GM04504 (cell line): ENCODE data around the gene SKIC2.
"Not testable (repeated sequence)": the region's sequence is repeated elsewhere in the genome, so short reads cannot be mapped to it uniquely, and the experiment has no call there.

Experiments
- DNase-seq: peaks from one replicate; pipeline ENCODE4 v3.0.0-alpha.2; 2012; ENCODE audit warnings: low read depth

Gene SKIC2

DNA sequence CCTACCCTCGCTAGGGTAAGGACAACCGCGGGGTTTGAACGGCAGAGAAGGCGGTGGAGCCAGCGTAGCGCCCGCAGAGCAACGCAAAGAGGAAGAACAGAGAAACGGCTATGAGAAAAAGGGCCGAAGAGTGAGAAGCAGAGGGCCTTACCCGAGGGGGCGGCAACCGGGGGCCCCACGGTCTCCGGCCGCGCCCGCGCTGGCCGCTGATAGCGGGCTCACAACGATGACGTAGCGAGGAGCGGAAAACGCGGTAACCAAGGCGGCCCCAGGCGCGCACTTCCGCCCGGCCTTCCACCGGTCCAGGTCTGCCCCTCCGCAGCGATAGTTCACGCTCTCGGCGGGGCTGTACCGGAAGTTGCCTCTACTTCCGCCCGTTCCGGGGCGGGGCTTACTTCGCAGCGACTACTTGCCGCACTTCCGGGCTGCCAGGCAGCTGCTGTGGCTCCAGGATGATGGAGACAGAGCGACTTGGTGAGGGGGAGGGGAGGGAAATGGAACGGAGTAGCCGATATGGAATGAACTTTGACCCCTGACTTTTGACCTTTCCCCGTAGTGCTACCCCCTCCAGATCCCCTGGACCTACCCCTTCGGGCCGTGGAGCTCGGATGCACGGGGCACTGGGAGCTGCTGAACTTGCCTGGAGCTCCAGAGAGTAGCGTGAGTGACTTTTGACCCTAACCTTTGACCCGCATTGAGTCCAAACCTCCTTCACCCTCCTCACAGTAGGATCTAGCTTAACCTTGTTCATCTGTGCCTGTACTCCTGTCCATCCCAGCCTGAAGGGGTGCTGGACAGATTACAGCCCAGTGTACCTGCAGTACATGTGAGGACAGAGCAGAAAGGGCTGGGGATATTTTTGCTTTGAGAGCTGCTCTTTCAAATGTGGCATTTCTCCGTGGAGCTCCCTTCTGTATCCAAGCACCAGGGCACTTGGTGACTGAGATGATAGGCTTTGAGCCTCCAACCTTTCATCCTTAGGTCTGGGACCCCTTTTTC, at the start of gene SKIC2, which contains the start of gene NELFE:
SKIC2 (plus strand) TSS at position 435 of the 999 bp plus-strand sequence; CDS start at position 453, 18 bp downstream.
NELFE (minus strand) TSS at position 231 of the 999 bp plus-strand sequence. CDS start 525 bp downstream, outside the sequence.
- DNase-seq: peak; percentile 95

DNA sequence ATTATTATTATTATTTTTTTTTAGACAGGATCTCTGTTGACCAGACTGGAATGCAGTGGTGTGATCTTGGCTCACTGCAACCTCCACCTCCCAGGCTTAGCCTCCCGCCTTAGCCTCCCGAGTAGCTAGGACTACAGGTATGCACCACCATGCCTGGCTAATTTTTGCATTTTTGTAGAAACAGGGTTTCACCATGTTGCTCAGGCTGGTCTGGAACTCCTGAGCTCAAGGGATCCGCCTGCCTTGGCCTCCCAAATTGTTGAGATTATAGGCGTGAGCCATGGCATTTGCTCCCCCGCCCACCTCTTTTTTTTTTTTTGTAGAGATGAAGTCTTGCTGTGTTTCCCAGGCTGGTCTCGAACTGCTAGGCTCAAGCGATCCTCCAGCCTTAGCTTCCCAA, 49.7 kb upstream of the SKIC2 start:
- DNase-seq: not testable (repeated sequence)

GRCh38 chr6:31911826-31912585, 47.0 kb upstream of the SKIC2 start:
- DNase-seq: no peak

- no peak for DNase-seq
Measured at GRCh38 chr6:31915351-31915750, 43.6 kb upstream of the SKIC2 start.

GRCh38 chr6:31915756-31916155, 43.2 kb upstream of the SKIC2 start:
- no peak for DNase-seq

- DNase-seq: no peak
Measured at GRCh38 chr6:31918069-31918720, 40.8 kb upstream of the SKIC2 start.

- no peak for DNase-seq
Measured at GRCh38 chr6:31919624-31920303, 39.2 kb upstream of the SKIC2 start.

GRCh38 chr6:31920811-31921210, 38.2 kb upstream of the SKIC2 start:
- no peak for DNase-seq

- DNase-seq: no peak
Measured at GRCh38 chr6:31922942-31923341, 36.0 kb upstream of the SKIC2 start.

DNA sequence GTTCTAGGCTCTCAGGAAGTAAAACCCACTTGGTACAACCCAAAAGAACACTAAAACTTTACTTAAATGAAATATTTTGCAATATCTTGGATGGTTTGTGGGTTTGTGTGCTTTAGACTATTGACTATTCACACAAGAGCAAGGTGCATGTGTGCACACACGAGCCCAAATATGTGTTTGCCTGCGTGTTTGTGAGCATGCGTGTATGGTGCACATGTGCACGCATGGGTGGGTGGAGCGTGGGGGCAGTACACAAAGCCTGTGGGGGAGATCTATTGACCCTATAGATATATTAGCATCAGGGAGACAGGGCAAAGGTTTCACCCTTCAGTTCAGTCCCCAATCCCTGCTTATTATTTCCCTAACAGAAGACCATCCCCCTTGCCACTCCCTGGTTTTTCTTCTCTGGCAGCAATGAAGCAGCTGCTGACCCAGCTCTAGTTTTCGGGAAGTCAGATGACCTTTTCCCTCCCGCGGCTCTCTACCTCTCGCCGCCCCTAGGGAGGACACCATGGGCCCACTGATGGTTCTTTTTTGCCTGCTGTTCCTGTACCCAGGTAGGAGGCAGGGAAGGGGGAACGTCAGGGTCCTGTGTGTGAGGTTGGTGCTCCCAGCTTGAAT, 31.6 kb upstream of the SKIC2 start, which contains the start of gene C2:
C2 (plus strand) TSS at position 476 of the 621 bp plus-strand sequence; CDS start at position 512, 36 bp downstream.
- DNase-seq: no peak

GRCh38 chr6:31927863-31928671, 30.9 kb upstream of the SKIC2 start:
- DNase-seq: no peak

- DNase-seq: no peak
Measured at GRCh38 chr6:31928672-31928939, 30.4 kb upstream of the SKIC2 start.

DNA sequence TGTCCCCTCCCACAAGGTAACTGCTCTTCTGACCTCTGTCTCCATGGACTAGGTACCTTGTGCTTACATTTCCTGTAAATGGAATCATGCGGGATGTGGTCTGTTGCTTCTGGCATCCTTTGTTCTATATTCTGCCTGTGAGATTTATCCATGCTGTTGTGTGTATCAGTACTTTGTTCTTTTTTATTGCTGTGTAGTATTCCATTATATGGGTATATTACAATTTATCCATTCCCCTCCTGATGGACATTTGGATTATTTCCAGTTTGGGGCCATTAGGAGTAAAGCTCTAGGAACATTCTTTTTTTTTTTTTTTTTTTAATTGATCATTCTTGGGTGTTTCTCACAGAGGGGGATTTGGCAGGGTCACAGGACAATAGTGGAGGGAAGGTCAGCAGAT, 28.0 kb upstream of the SKIC2 start:
- DNase-seq: no peak

DNA sequence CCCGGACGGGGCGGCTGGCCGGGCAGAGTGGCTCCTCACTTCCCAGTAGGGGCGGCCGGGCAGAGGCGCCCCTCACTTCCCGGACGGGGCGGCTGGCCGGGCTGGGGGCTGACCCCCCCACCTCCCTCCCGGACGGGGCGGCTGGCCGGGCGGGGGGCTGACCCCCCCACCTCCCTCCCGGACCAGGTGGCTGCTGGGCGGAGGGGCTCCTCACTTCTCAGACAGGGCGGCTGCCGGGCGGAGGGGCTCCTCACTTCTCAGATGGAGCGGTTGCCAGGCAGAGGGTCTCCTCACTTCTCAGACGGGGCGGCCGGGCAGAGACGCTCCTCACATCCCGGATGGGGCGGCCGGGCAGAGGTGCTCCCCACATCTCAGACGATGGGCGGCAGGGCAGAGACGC, 26.8 kb upstream of the SKIC2 start:
- not testable (repeated sequence) for DNase-seq

GRCh38 chr6:31933537-31933936, 25.4 kb upstream of the SKIC2 start:
- DNase-seq: no peak

GRCh38 chr6:31935021-31935420, 24.0 kb upstream of the SKIC2 start:
- no peak for DNase-seq

DNA sequence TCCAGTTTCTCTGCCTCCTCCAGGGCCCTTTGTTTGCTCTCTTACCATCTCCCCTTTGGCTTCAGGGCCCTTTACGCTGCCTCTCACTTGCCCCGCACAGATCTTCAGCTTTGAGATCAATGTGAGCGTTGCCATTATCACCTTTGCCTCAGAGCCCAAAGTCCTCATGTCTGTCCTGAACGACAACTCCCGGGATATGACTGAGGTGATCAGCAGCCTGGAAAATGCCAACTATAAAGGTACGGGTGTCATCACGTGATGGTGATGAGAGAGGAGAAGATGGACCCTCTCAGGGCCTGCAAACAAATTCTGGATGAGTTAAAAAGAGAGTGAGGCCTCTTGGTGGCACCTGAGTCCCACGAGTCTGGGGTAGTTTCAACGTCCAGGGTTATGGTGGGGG, 23.2 kb upstream of the SKIC2 start:
- no peak for DNase-seq

DNA sequence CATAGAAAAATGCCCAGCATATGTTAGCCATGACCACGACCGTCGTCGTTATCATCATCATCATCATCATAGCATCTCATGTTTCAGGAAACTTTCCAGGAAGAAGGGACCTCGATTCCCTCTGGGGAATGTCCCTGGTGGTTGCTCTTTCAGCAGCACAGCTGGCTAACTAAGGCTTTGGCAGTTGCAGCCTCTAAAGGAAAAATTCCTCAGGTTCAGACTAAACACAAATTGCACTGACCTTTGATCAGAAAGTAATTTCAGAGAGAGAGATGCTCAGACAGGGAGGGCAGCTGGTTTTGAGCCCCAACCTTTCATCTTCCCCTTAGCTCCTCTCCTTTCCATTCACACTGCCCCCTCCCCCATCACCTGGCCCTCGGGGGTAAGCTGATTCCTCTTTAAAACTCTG, 18.7 kb upstream of the SKIC2 start:
- no peak for DNase-seq

GRCh38 chr6:31943742-31944141, 15.2 kb upstream of the SKIC2 start:
- DNase-seq: no peak

DNA sequence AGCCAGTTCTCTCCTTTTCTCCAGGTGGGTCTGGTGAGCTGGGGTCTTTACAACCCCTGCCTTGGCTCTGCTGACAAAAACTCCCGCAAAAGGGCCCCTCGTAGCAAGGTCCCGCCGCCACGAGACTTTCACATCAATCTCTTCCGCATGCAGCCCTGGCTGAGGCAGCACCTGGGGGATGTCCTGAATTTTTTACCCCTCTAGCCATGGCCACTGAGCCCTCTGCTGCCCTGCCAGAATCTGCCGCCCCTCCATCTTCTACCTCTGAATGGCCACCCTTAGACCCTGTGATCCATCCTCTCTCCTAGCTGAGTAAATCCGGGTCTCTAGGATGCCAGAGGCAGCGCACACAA, 13.8 kb upstream of the SKIC2 start:
- DNase-seq: no peak
